WTC11 (cell line): ENCODE results near the gene KLF13. TPM values are rescaled to one million over a fixed set of nuclear protein-coding genes. Genes with fewer than 3 reads are reported as not detected.

Source experiments
- ATAC-seq: fragments of 200-7000 bp; cut with Tn5 transposase; 2 replicates; pipeline ENCODE4 v1.10.0; 2021; ENCODE audit warnings: mild to moderate bottlenecking, moderate library complexity
- CTCF ChIA-PET: fragments of 300-600 bp; sonication (Branson Sonifier 250); formaldehyde crosslinking; loops from one replicate; lab custom pipeline; 2021; ENCODE audit warnings: antibody characterized with exemption; lab: Charles Lee
- POLR2A ChIA-PET: fragments of 350-600 bp; sonication (Branson Sonifier 250); formaldehyde crosslinking; loops from one replicate; lab custom pipeline; 2021; ENCODE audit warnings: antibody characterized with exemption; lab: Charles Lee
- DNase-seq: peaks from one replicate; pipeline ENCODE4 v3.0.0; 2021; ENCODE audit warnings: low spot score
- H3K27ac Mint-ChIP-seq: 2 replicates; pipeline ENCODE4 v1.8.0; 2021; ENCODE audit warnings: mixed read lengths
- H3K27me3 Mint-ChIP-seq: 2 replicates; pipeline ENCODE4 v1.8.0; 2021; ENCODE audit warnings: low read depth, mild to moderate bottlenecking, moderate library complexity, mixed read lengths
- H3K36me3 Mint-ChIP-seq: 2 replicates; pipeline ENCODE4 v1.8.0; 2021; ENCODE audit warnings: mixed read lengths
- H3K4me1 Mint-ChIP-seq: 2 replicates; pipeline ENCODE4 v1.8.0; 2022; ENCODE audit warnings: mixed read lengths
- H3K4me3 Mint-ChIP-seq: 2 replicates; pipeline ENCODE4 v1.8.0; 2021; ENCODE audit warnings: mild to moderate bottlenecking, moderate library complexity, mixed read lengths
- H3K9me3 Mint-ChIP-seq: 2 replicates; pipeline ENCODE4 v1.8.0; 2021; ENCODE audit warnings: mixed read lengths
- CBFB ChIP-seq: sonication (generic); formaldehyde crosslinking; IDR thresholded peaks from 2 replicates; pipeline ENCODE4 v1.8.1; 2022; ENCODE audit warnings: mild to moderate bottlenecking, low read depth, missing genetic modification reagents
- CREM ChIP-seq: sonication (generic); formaldehyde crosslinking; IDR thresholded peaks from 2 replicates; pipeline ENCODE4 v1.8.1; 2022; ENCODE audit warnings: mild to moderate bottlenecking, missing genetic modification reagents, moderate library complexity
- GABPB1 ChIP-seq: sonication (generic); formaldehyde crosslinking; IDR thresholded peaks from 2 replicates; pipeline ENCODE4 v1.8.1; 2023; ENCODE audit warnings: mild to moderate bottlenecking, missing genetic modification reagents
- JAZF1 ChIP-seq: fragments of 250-450 bp; sonication (Bioruptor Pico); IDR thresholded peaks from 2 replicates; pipeline ENCODE4 v1.9.0; 2021; ENCODE audit warnings: moderate library complexity, mild to moderate bottlenecking, inconsistent platforms
- KAT7 ChIP-seq: sonication (generic); formaldehyde crosslinking; IDR thresholded peaks from 2 replicates; pipeline ENCODE4 v1.8.1; 2023; ENCODE audit warnings: missing genetic modification reagents, mild to moderate bottlenecking, borderline replicate concordance
- NR2C2 ChIP-seq: sonication (generic); formaldehyde crosslinking; IDR thresholded peaks from 2 replicates; pipeline ENCODE4 v1.8.0; 2022; ENCODE audit warnings: mild to moderate bottlenecking, missing genetic modification reagents
- RORB ChIP-seq: fragments of 250-450 bp; sonication (Bioruptor Pico); IDR thresholded peaks from 2 replicates; pipeline ENCODE4 v1.9.0; 2021; ENCODE audit warnings: mild to moderate bottlenecking
- SMAD3 ChIP-seq: sonication (generic); formaldehyde crosslinking; IDR thresholded peaks from 2 replicates; pipeline ENCODE4 v1.8.0; 2022; ENCODE audit warnings: missing genetic modification reagents, mild to moderate bottlenecking, borderline replicate concordance
- TCF7 ChIP-seq: sonication (generic); formaldehyde crosslinking; IDR thresholded peaks from 2 replicates; pipeline ENCODE4 v1.8.0; 2022; ENCODE audit warnings: mild to moderate bottlenecking, low read depth, missing genetic modification reagents, moderate library complexity
- TEAD1 ChIP-seq: sonication (generic); formaldehyde crosslinking; IDR thresholded peaks from 2 replicates; pipeline ENCODE4 v1.8.0; 2022; ENCODE audit warnings: mild to moderate bottlenecking, missing genetic modification reagents
- TP53 ChIP-seq: sonication (generic); formaldehyde crosslinking; IDR thresholded peaks from 2 replicates; pipeline ENCODE4 v1.8.1; 2023; ENCODE audit warnings: mild to moderate bottlenecking, missing genetic modification reagents
- ZNF138 ChIP-seq: sonication (generic); formaldehyde crosslinking; conservative IDR thresholded peaks from 2 replicates; pipeline ENCODE4 v1.8.1; 2022; ENCODE audit warnings: mild to moderate bottlenecking, moderate library complexity, missing genetic modification reagents
- ZNF396 ChIP-seq: fragments of 250-450 bp; sonication (Bioruptor Pico); IDR thresholded peaks from 2 replicates; pipeline ENCODE4 v1.8.0; 2021; ENCODE audit warnings: mild to moderate bottlenecking, moderate library complexity, borderline replicate concordance
- total RNA-seq: library from RNA; stranded (reverse); gene quantifications from 3 replicates; pipeline ENCODE4 v1.2.3, GENCODE V29; 2021
- TF ChIP-seq, protein P1 (sequence below): fragments of 250-450 bp; sonication (Bioruptor Pico); conservative IDR thresholded peaks from 2 replicates; pipeline ENCODE4 v1.9.0; 2021; ENCODE audit warnings: mild to moderate bottlenecking
- TF ChIP-seq, protein P2 (sequence below): fragments of 200-600 bp; IDR thresholded peaks from 2 replicates; pipeline ENCODE4 v1.8.0; 2022; ENCODE audit warnings: antibody characterized with exemption
- TF ChIP-seq, protein P3 (sequence below): sonication (generic); formaldehyde crosslinking; IDR thresholded peaks from 2 replicates; pipeline ENCODE4 v1.8.0; 2022; ENCODE audit warnings: mild to moderate bottlenecking, missing genetic modification reagents
- TF ChIP-seq, protein P4 (sequence below): sonication (generic); formaldehyde crosslinking; IDR thresholded peaks from 2 replicates; pipeline ENCODE4 v1.8.0; 2022; ENCODE audit warnings: mild to moderate bottlenecking, missing genetic modification reagents
- TF ChIP-seq, protein P5 (sequence below): sonication (generic); formaldehyde crosslinking; IDR thresholded peaks from 2 replicates; pipeline ENCODE4 v1.8.1; 2023; ENCODE audit warnings: mild to moderate bottlenecking, missing genetic modification reagents
- TF ChIP-seq, protein P6 (sequence below): fragments of 250-450 bp; sonication (Bioruptor Pico); IDR thresholded peaks from 2 replicates; pipeline ENCODE4 v1.9.0; 2021; ENCODE audit warnings: mild to moderate bottlenecking

Gene KLF13
- total RNA-seq, 1 experiment from 2014 or later, result 38.1 TPM

DNA sequence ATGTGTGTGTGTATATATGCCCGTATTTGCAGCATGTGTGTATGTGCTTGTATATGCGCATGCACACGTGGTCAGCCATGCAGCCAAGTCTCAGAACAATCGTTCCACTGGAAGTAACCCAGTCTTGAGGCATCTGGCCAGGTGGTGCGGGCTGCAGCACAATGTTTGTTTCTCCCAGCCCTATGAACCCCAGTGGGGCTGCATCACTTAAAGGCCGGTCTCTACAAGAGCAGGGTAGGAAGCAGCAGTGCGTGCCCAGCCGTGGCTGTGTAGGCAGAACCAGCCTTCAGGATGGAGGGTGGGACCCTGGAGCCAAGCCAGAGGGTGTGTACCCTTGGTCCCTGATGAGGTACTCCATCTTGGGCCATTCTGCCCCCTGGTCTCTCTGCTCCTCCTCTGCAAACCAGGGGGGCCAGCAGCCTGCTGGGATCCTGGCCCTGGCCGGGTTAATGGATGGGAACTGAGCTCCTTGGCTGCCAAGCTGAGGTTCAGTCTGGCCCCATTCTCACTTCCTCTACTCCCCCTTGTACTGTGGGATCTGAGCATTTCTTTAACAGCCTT lies 11.8 kb downstream of the KLF13 start (continued):
- TF ChIP-seq, protein P1, sequence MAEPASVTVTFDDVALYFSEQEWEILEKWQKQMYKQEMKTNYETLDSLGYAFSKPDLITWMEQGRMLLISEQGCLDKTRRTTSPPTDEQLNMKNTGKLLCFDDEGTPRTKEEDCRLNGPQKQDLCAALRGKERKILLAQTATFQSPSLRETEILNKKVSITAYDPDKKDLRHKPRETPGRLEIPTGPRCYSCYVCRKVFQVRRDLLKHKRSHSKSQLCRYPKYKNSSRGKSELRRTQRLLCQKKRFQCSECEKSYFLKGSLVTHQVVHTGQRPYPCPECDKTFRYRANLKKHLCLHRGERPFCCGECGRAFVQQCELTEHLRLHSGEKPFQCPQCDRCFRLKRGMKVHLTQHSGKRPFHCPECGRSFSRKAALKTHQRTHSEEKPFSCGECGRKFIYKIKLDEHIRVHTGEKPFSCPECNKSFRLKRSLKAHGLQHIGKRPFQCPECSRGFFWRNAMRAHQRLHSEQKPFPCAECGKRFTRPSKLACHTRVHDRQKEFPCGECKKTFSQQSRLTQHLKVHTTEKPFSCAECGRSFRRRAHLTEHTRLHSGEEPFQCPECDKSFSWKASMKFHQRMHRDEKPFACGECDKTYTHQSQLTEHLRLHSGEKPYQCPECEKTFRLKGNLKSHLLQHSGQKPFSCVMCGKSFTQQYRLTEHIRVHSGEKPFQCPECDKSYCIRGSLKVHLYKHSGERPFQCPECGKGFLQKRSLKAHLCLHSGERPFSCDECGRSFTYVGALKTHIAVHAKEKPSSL (CRISPR knock-in tag), result no peak
- no peak for TF ChIP-seq CREM (CRISPR knock-in tag)
- no peak for TF ChIP-seq TEAD1 (CRISPR knock-in tag)
- no peak for TF ChIP-seq RORB (CRISPR knock-in tag)

DNA sequence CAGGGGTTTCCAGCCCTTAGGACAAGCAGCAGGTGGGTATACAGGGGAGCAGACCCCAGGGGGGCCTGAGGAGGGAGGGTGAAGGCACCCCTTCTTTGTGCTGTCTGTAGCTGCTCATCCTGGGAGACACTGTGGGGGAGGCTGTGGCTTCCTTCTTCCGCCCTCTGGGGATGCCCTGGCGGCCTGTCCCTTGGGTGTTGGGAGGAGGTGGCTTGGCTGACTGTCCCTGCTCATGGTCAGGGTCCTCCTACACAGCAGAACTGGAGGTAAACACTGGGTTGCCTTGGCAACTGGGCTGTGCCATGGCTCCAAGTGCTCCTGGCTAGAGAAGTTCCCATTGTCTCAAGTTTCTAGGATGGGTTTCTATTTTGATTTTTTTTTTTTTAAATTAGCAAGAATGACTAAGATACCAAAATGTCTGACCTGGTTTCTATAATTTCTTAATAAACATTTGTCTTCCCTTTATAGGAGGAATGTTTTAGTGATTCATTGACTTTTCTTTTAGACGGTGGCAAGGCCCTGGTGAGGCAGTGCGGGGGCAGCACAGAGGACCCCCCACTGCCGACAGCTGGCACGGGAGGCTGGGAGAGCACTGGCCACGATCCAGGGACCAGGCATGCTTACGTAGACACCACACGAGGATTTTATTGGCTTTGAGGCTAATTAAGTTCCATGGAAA lies 12.4 kb downstream of the KLF13 start:
- DNase-seq (no peak), ATAC-seq (peak; percentile 64)
- Mint-ChIP-seq H3K27me3 (no peaks in the 10 kb centered on the region), H3K9me3 (no peaks in the 10 kb centered on the region), H3K4me1 (peaks cover 47% of the 10 kb centered on the region), H3K36me3 (no peaks in the 10 kb centered on the region), H3K4me3 (no peak overlapping the region), H3K27ac (no peak overlapping the region)
- ChIA-PET CTCF (interaction anchor here (2.4 kb wide), 1 partner anchor 96 kb away, joined by 6 read pairs; no protein-coding TSS in a partner anchor), POLR2A (no interaction called here)
- TF ChIP-seq SMAD3 (no peak), NR2C2 (CRISPR knock-in tag) (no peak), ZNF138 (no peak), CBFB (CRISPR knock-in tag) (no peak), GABPB1 (CRISPR knock-in tag) (no peak), TP53 (no peak)
- TF ChIP-seq, protein P2, sequence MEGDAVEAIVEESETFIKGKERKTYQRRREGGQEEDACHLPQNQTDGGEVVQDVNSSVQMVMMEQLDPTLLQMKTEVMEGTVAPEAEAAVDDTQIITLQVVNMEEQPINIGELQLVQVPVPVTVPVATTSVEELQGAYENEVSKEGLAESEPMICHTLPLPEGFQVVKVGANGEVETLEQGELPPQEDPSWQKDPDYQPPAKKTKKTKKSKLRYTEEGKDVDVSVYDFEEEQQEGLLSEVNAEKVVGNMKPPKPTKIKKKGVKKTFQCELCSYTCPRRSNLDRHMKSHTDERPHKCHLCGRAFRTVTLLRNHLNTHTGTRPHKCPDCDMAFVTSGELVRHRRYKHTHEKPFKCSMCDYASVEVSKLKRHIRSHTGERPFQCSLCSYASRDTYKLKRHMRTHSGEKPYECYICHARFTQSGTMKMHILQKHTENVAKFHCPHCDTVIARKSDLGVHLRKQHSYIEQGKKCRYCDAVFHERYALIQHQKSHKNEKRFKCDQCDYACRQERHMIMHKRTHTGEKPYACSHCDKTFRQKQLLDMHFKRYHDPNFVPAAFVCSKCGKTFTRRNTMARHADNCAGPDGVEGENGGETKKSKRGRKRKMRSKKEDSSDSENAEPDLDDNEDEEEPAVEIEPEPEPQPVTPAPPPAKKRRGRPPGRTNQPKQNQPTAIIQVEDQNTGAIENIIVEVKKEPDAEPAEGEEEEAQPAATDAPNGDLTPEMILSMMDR, result no peak

DNA sequence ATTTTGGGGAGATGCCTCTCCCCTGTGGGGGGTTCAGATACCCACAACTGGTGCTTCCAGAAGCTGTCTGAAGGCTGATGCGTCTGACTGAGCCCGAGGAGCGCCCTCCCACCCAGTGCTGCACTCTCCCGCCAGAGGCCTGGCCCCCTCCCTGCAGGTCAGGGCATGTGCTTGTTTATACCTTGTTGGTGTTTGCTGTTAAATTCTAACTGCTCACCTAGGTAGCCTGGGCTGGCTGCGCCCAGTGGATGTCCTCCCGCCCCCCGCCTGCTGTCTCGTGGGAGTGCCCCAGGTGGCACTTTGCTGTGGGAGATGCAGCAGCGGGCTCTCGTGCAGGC lies 12.9 kb downstream of the KLF13 start:
- Mint-ChIP-seq H3K36me3 (no peaks in the 10 kb centered on the region), H3K4me3 (no peak overlapping the region), H3K27ac (no peak overlapping the region), H3K9me3 (no peaks in the 10 kb centered on the region), H3K4me1 (peaks cover 52% of the 10 kb centered on the region), H3K27me3 (no peaks in the 10 kb centered on the region)
- TF ChIP-seq CREM (CRISPR knock-in tag) (no peak), TCF7 (CRISPR knock-in tag) (no peak), KAT7 (CRISPR knock-in tag) (no peak)
- TF ChIP-seq, protein P3, sequence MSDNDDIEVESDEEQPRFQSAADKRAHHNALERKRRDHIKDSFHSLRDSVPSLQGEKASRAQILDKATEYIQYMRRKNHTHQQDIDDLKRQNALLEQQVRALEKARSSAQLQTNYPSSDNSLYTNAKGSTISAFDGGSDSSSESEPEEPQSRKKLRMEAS, result no peak
- TF ChIP-seq, protein P4, sequence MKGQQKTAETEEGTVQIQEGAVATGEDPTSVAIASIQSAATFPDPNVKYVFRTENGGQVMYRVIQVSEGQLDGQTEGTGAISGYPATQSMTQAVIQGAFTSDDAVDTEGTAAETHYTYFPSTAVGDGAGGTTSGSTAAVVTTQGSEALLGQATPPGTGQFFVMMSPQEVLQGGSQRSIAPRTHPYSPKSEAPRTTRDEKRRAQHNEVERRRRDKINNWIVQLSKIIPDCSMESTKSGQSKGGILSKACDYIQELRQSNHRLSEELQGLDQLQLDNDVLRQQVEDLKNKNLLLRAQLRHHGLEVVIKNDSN, result no peak
- ChIA-PET POLR2A (no interaction called here), CTCF (interaction anchor here (2.4 kb wide), 1 partner anchor 96 kb away, joined by 6 read pairs; no protein-coding TSS in a partner anchor)
- ATAC-seq (no peak), DNase-seq (no peak)

DNA sequence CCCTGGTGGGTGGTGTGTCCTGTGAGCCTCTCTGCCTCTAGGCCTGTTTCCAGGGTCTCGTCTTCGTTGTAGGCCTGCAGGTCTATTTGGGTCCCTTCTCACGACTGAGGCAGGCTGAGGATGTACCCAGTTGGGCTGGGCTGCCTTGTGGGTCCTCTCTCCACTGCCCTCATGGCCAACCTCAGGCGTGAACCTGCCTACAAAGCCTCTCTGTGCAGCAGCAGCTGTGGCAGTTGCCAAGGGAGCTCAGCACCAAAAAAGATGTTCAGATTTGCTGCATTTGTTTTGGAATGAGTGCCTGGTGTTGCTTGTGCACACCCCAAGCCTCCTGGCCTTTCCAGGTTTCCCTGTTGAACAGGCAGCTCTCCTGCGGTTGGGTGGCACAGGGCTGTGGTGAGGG lies 13.4 kb downstream of the KLF13 start:
- no peak for ATAC-seq
- no peak for DNase-seq
- CTCF ChIA-PET, result interaction anchor here (2.4 kb wide), 1 partner anchor 95 kb away, joined by 6 read pairs; no protein-coding TSS in a partner anchor
- POLR2A ChIA-PET, result no interaction called here
- Mint-ChIP-seq H3K4me3 (no peak overlapping the region), H3K36me3 (no peaks in the 10 kb centered on the region), H3K9me3 (no peaks in the 10 kb centered on the region), H3K4me1 (peaks cover 51% of the 10 kb centered on the region), H3K27ac (peak overlapping the region; percentile 55; the same call in 1 of the 2 replicates), H3K27me3 (no peaks in the 10 kb centered on the region)
- TF ChIP-seq, protein P5, sequence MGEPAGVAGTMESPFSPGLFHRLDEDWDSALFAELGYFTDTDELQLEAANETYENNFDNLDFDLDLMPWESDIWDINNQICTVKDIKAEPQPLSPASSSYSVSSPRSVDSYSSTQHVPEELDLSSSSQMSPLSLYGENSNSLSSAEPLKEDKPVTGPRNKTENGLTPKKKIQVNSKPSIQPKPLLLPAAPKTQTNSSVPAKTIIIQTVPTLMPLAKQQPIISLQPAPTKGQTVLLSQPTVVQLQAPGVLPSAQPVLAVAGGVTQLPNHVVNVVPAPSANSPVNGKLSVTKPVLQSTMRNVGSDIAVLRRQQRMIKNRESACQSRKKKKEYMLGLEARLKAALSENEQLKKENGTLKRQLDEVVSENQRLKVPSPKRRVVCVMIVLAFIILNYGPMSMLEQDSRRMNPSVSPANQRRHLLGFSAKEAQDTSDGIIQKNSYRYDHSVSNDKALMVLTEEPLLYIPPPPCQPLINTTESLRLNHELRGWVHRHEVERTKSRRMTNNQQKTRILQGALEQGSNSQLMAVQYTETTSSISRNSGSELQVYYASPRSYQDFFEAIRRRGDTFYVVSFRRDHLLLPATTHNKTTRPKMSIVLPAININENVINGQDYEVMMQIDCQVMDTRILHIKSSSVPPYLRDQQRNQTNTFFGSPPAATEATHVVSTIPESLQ (CRISPR knock-in tag), result no peak
- TF ChIP-seq JAZF1 (CRISPR knock-in tag), result no peak
- TF ChIP-seq, protein P6, sequence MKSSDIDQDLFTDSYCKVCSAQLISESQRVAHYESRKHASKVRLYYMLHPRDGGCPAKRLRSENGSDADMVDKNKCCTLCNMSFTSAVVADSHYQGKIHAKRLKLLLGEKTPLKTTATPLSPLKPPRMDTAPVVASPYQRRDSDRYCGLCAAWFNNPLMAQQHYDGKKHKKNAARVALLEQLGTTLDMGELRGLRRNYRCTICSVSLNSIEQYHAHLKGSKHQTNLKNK (CRISPR knock-in tag), result no peak
- TF ChIP-seq ZNF396 (CRISPR knock-in tag), result no peak
- no peak for TF ChIP-seq KAT7 (CRISPR knock-in tag)
- no peak for TF ChIP-seq TCF7 (CRISPR knock-in tag)
